Measurements from ENCODE around the gene BCO2.

DNA sequence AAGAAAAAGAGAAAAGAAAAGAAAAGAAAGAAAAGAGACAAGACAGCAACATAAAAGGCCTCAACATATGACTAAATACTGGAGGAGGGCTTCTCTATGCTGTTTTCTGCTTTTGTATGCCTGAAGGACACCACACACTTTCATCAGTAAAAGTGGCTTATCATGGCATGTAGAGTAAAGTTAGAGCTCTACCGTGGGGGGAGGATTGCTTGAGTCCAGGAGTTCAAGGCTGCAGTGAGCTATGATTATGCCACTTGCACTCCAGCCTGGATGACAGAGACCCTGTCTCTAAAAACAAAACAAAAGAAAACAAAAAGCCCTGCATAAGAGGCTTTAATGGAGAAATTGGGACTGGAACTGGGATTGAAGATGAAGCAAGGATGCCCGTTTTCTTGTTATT is 56.6 kb downstream of the BCO2 start:
- TF ChIP-seq, protein P1, sequence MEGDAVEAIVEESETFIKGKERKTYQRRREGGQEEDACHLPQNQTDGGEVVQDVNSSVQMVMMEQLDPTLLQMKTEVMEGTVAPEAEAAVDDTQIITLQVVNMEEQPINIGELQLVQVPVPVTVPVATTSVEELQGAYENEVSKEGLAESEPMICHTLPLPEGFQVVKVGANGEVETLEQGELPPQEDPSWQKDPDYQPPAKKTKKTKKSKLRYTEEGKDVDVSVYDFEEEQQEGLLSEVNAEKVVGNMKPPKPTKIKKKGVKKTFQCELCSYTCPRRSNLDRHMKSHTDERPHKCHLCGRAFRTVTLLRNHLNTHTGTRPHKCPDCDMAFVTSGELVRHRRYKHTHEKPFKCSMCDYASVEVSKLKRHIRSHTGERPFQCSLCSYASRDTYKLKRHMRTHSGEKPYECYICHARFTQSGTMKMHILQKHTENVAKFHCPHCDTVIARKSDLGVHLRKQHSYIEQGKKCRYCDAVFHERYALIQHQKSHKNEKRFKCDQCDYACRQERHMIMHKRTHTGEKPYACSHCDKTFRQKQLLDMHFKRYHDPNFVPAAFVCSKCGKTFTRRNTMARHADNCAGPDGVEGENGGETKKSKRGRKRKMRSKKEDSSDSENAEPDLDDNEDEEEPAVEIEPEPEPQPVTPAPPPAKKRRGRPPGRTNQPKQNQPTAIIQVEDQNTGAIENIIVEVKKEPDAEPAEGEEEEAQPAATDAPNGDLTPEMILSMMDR (IDR thresholded peaks at IDR 0.05), result no peak
- TF ChIP-seq POLR2A (IDR thresholded peaks at IDR 0.05), result no peak

Measured in heart left ventricle (tissue), 13 donors.